H1 (cell line): ENCODE measurements around the gene TCHH. TPM values are rescaled to one million over a fixed set of nuclear protein-coding genes. Genes with fewer than 3 reads are reported as not detected.

Experiments
- CTCF ChIA-PET: fragments of 300-600 bp; sonication (Branson Sonifier 250); formaldehyde crosslinking; loops from one replicate; lab custom pipeline; 2021; ENCODE audit not compliant: partially characterized antibody; lab: Charles Lee
- POLR2A ChIA-PET: fragments of 300-600 bp; sonication (Branson Sonifier 250); formaldehyde crosslinking; loops from one replicate; lab custom pipeline; 2021; ENCODE audit warnings: inconsistent platforms; ENCODE audit not compliant: partially characterized antibody; lab: Charles Lee
- DNase-seq, 2 experiments: peaks; one replicate each; pipeline versions ENCODE4 v3.0.0 to v3.0.0-alpha.2; 2010 to 2022; ENCODE audit warnings: low spot score in 2 of 2, low read depth in 1 of 2, mixed read lengths in 1 of 2
- FAIRE-seq: peaks from 2 replicates; lab custom pipeline; 2011; peaks lifted over from hg19 to GRCh38; lab: Jason Lieb, UNC
- H2AFZ ChIP-seq: 2 replicates; pipeline ENCODE4 v1.8.1; 2012; ENCODE audit warnings: low read length, inconsistent platforms
- H2AK5ac ChIP-seq: 2 replicates; pipeline ENCODE4 v1.6.1; 2013; ENCODE audit warnings: low read depth, low read length
- H2BK120ac ChIP-seq: replicated peaks from 2 replicates; pipeline ENCODE3; 2013; ENCODE audit warnings: low read depth, low read length, inconsistent platforms
- H2BK12ac ChIP-seq: 2 replicates; pipeline ENCODE4 v1.6.1; 2013; ENCODE audit warnings: low read depth, low read length
- H2BK15ac ChIP-seq: 2 replicates; pipeline ENCODE4 v1.6.1; 2013; ENCODE audit warnings: low read length
- H2BK20ac ChIP-seq: 2 replicates; pipeline ENCODE4 v1.6.1; 2013; ENCODE audit warnings: low read length
- H2BK5ac ChIP-seq: 2 replicates; pipeline ENCODE4 v1.6.1; 2013; ENCODE audit warnings: low read depth, low read length
- H3K14ac ChIP-seq: 2 replicates; pipeline ENCODE4 v1.6.1; 2013; ENCODE audit warnings: inconsistent platforms; ENCODE audit not compliant: insufficient read length
- H3K18ac ChIP-seq: 2 replicates; pipeline ENCODE4 v1.6.1; 2013; ENCODE audit warnings: low read length; ENCODE audit errors: extremely low read depth
- H3K23ac ChIP-seq: 2 replicates; pipeline ENCODE4 v1.6.1; 2013; ENCODE audit warnings: inconsistent platforms; ENCODE audit not compliant: insufficient read length
- H3K23me2 ChIP-seq: 2 replicates; pipeline ENCODE4 v1.6.1; 2013; ENCODE audit warnings: low read depth, low read length
- H3K27ac ChIP-seq: 2 replicates; pipeline ENCODE4 v1.6.1; 2011; ENCODE audit warnings: low read depth, low read length, inconsistent platforms
- H3K27me3 ChIP-seq, 4 experiments: replicated peaks in 1 of 4; 1 replicate in 1 of 4; 2 replicates in 3 of 4; pipeline versions ENCODE4 v1.6.1 to v1.8.1; 2011 to 2013; ENCODE audit warnings: low read length in 3 of 4, mild to moderate bottlenecking in 3 of 4, inconsistent platforms in 2 of 4, mixed read lengths in 2 of 4, moderate library complexity in 1 of 4; ENCODE audit not compliant: control insufficient read depth in 3 of 4, insufficient read depth in 3 of 4; ENCODE audit errors: extremely low read depth in 1 of 4
- H3K36me3 ChIP-seq, 4 experiments: 2 replicates each; pipeline versions ENCODE4 v1.6.1 to v1.8.1; 2011 to 2013; ENCODE audit warnings: mild to moderate bottlenecking in 4 of 4, low read length in 3 of 4, moderate library complexity in 2 of 4, control low read depth in 1 of 4, inconsistent platforms in 1 of 4; ENCODE audit not compliant: insufficient read depth in 4 of 4, control insufficient read depth in 2 of 4
- H3K4ac ChIP-seq: replicated peaks from 2 replicates; pipeline ENCODE3; 2013; ENCODE audit warnings: low read length, low read depth, mixed read lengths, inconsistent platforms; ENCODE audit not compliant: insufficient read length
- H3K4me1 ChIP-seq, 4 experiments: replicated peaks in 1 of 4; 1 replicate in 1 of 4; 2 replicates in 3 of 4; pipeline versions ENCODE4 v1.6.1 to v1.8.1; 2011 to 2013; ENCODE audit warnings: low read length in 3 of 4, inconsistent platforms in 2 of 4, mixed read lengths in 1 of 4; ENCODE audit not compliant: insufficient read depth in 4 of 4, control insufficient read depth in 3 of 4
- H3K4me2 ChIP-seq, 2 experiments: 2 replicates each; pipeline versions ENCODE4 v1.6.1 to v1.8.1; 2011 to 2013; ENCODE audit warnings: low read depth in 2 of 2, low read length in 2 of 2, control low read depth in 1 of 2, inconsistent platforms in 1 of 2, mild to moderate bottlenecking in 1 of 2; ENCODE audit not compliant: insufficient read depth in 1 of 2
- H3K4me3 ChIP-seq, 4 experiments: fragments of 200-600, 300-600 bp in 1 of 4; sonication (generic), shearing (Covaris generic), sonication (Bioruptor Twin) in 1 of 4; 2 replicates each; pipeline versions ENCODE4 v1.5.1 to v1.8.1; 2011 to 2016; ENCODE audit warnings: low read length in 4 of 4, low read depth in 3 of 4, control low read depth in 2 of 4, inconsistent platforms in 2 of 4, mild to moderate bottlenecking in 2 of 4, mixed read lengths in 1 of 4, moderate library complexity in 1 of 4; ENCODE audit not compliant: insufficient read depth in 2 of 4; ENCODE audit errors: extremely low read depth in 1 of 4
- H3K56ac ChIP-seq: replicated peaks from 2 replicates; pipeline ENCODE3; 2013; ENCODE audit warnings: low read depth, mild to moderate bottlenecking, mixed read lengths, low read length, inconsistent platforms; ENCODE audit not compliant: insufficient read length
- H3K79me1 ChIP-seq: 2 replicates; pipeline ENCODE4 v1.6.1; 2013; ENCODE audit warnings: low read depth, low read length, control low read depth
- H3K79me2 ChIP-seq, 2 experiments: 2 replicates each; pipeline versions ENCODE4 v1.6.1 to v1.8.1; 2012 to 2013; ENCODE audit warnings: low read length in 2 of 2, mild to moderate bottlenecking in 2 of 2, inconsistent platforms in 1 of 2; ENCODE audit not compliant: insufficient read depth in 2 of 2, control insufficient read depth in 1 of 2
- H3K9ac ChIP-seq, 4 experiments: replicated peaks in 1 of 4; 1 replicate in 1 of 4; 2 replicates in 3 of 4; pipeline versions ENCODE4 v1.6.1 to v1.8.1; 2011 to 2013; ENCODE audit warnings: low read depth in 3 of 4, low read length in 3 of 4, control low read depth in 2 of 4, mild to moderate bottlenecking in 2 of 4, moderate library complexity in 2 of 4, inconsistent platforms in 1 of 4; ENCODE audit errors: extremely low read depth in 1 of 4
- H3K9me3 ChIP-seq, 2 experiments: 2 replicates each; pipeline versions ENCODE4 v1.6.1 to v1.8.1; 2012 to 2013; ENCODE audit warnings: mild to moderate bottlenecking in 2 of 2, moderate library complexity in 2 of 2, control low read depth in 1 of 2, inconsistent platforms in 1 of 2, low read depth in 1 of 2, low read length in 1 of 2, mixed read lengths in 1 of 2; ENCODE audit not compliant: insufficient read depth in 2 of 2
- H4K20me1 ChIP-seq, 2 experiments: replicated peaks in 1 of 2; 2 replicates each; pipeline versions ENCODE3 to v1.8.1; 2011 to 2013; ENCODE audit warnings: inconsistent platforms in 2 of 2, low read length in 2 of 2, mild to moderate bottlenecking in 1 of 2; ENCODE audit not compliant: insufficient read depth in 2 of 2, control insufficient read depth in 1 of 2
- H4K5ac ChIP-seq: 2 replicates; pipeline ENCODE4 v1.6.1; 2013; ENCODE audit warnings: low read length, low read depth, mixed read lengths, inconsistent platforms; ENCODE audit not compliant: insufficient read length
- H4K8ac ChIP-seq: 2 replicates; pipeline ENCODE4 v1.8.0; 2013; ENCODE audit warnings: mild to moderate bottlenecking, moderate library complexity, low read length, inconsistent platforms; ENCODE audit not compliant: insufficient read depth; ENCODE audit errors: extremely low read depth
- H4K91ac ChIP-seq: replicated peaks from 2 replicates; pipeline ENCODE3; 2013; ENCODE audit warnings: low read length, mixed read lengths, inconsistent platforms; ENCODE audit not compliant: insufficient read length
- ASH2L ChIP-seq: fragments of 200-600, 300-600 bp; sonication (generic); IDR thresholded peaks from one replicate; pipeline ENCODE4 v1.7.1; 2017; ENCODE audit warnings: low read length
- BCL11A ChIP-seq, 2 experiments: IDR thresholded peaks; one replicate each; pipeline ENCODE4 v1.6.1; 2011; ENCODE audit warnings: low read depth in 2 of 2, low read length in 2 of 2, mild to moderate bottlenecking in 2 of 2
- CTBP2 ChIP-seq: IDR thresholded peaks from 2 replicates; pipeline ENCODE4 v1.7.0; 2011; ENCODE audit warnings: borderline replicate concordance, mild to moderate bottlenecking, moderate library complexity, mixed read lengths, low read length; ENCODE audit not compliant: insufficient read depth, insufficient read length
- EGR1 ChIP-seq: IDR thresholded peaks from 2 replicates; pipeline ENCODE4 v1.6.1; 2011; ENCODE audit warnings: low read depth, low read length, borderline replicate concordance
- EP300 ChIP-seq, 2 experiments: IDR thresholded peaks; 1 replicate in 1 of 2; 2 replicates in 1 of 2; pipeline ENCODE4 v1.6.1; 2011 to 2012; ENCODE audit warnings: low read depth in 2 of 2, low read length in 2 of 2, mild to moderate bottlenecking in 2 of 2, borderline replicate concordance in 1 of 2, inconsistent platforms in 1 of 2, moderate library complexity in 1 of 2
- HDAC6 ChIP-seq: IDR thresholded peaks from one replicate; pipeline ENCODE4 v1.7.1; 2012; ENCODE audit warnings: low read depth, mild to moderate bottlenecking, inconsistent platforms, low read length, moderate library complexity
- MAFK ChIP-seq: IDR thresholded peaks from 2 replicates; pipeline ENCODE4 v1.6.1; 2012; ENCODE audit warnings: low read depth, mild to moderate bottlenecking, improper control_type of control experiment, low read length
- POLR2A ChIP-seq, 2 experiments: IDR thresholded peaks; 1 replicate in 1 of 2; 2 replicates in 1 of 2; pipeline ENCODE4 v1.6.1; 2011; ENCODE audit warnings: low read depth in 2 of 2, low read length in 2 of 2, mild to moderate bottlenecking in 2 of 2; ENCODE audit errors: control extremely low read depth in 1 of 2
- RXRA ChIP-seq: IDR thresholded peaks from 2 replicates; pipeline ENCODE4 v1.6.1; 2011; ENCODE audit warnings: low read depth, mild to moderate bottlenecking, low read length, moderate library complexity; ENCODE audit not compliant: insufficient read depth
- SAP30 ChIP-seq: fragments of 300-600 bp; sonication (generic); IDR thresholded peaks from 2 replicates; pipeline ENCODE4 v1.7.1; 2012; ENCODE audit warnings: low read length, moderate library complexity, mild to moderate bottlenecking, inconsistent platforms; ENCODE audit not compliant: insufficient read depth, insufficient replicate concordance
- TBP ChIP-seq: IDR thresholded peaks from 2 replicates; pipeline ENCODE4 v1.6.1; 2011; ENCODE audit warnings: low read depth, low read length, improper control_type of control experiment
- WGBS, 2 experiments: shearing (Covaris generic) in 1 of 2; methylation state at CpG; one replicate each; pipeline versions ENCODE4 v1.1.6 to v1.1.7; 2013 to 2015; ENCODE audit warnings: low lambda C conversion rate in 2 of 2, mixed read lengths in 2 of 2, inconsistent platforms in 1 of 2, low coverage in 1 of 2, missing lambda C conversion rate in 1 of 2; ENCODE audit not compliant: insufficient replicate concordance in 2 of 2, insufficient coverage in 1 of 2, insufficient read length in 1 of 2; ENCODE audit errors: extremely low coverage in 1 of 2, missing lambda C conversion rate in 1 of 2; 5-methylcytosine and 5-hydroxymethylcytosine counted together
- polyA plus RNA-seq, 7 experiments: library from polyadenylated mRNA; depleted of rRNA in 3 of 7; stranded (reverse) in 5 of 7; unstranded in 2 of 7; fragments of >200 nt in 5 of 7; fragments of 200-250 nt in 2 of 7; gene quantifications; 1 replicate in 5 of 7; 2 replicates in 1 of 7; 4 replicates in 1 of 7; pipeline versions ENCODE4 v1.2.1 to v1.2.3, GENCODE V29; 2011 to 2013; ENCODE audit warnings: missing spikeins in 2 of 7, mixed read lengths in 2 of 7
- total RNA-seq: library from RNA; stranded (reverse); fragmentation: NEBNext Ultra II Directional; extraction: Animal tissue kit (Norgen Biotek cat#: 25700); gene quantifications from 2 replicates; pipeline ENCODE4 v1.2.1, GENCODE V29; 2021

The TCHH gene
- total and polyA plus RNA-seq, 2 of the 8 experiments (the other 6 are each of a cell fraction or from before 2014, with no cell fraction given) = 0.02 to 0.07 TPM

DNA sequence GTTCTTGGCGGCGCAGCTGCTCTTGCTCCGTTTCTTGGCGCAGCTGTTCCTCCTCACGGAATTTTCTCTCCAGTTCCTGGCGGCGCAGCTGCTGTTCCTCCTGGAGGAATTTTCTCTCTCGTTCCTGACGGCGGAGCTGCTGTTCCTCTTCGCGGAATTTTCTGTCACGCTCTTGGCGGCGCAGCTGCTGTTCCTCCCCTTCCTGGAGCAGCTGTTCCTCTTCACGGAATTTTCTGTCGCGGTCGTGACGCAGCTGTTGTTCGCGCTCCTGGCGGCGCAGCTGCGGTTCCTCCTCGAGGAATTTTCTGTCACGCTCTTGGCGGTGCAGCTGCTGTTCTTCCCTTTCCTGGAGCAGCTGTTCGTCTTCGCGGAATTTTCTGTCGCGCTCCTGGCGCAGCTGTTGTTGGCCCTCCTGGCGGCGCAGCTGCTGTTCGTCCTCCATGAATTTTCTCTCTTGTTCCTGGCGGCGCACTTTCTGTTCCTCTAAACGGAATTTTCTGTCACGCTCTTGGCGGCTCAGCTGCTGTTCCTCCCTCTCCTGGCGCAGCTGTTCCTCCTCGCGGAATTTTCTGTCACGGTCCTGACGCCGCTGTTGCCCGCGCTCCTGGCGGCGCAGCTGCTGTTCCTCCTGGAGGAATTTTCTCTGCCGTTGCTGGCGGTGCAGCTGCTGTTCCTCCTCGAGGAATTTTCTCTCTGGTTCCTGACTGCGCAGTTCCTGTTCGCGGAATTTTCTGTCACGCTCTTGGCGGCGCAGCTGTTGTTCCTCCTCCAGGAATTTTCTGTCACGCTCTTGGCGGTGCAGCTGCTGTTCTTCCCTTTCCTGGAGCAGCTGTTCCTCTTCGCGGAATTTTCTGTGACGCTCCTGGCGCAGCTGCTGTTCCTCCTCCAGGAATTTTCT lies 7.0 kb downstream of the TCHH start:
- Histone ChIP-seq H2BK12ac (no peak overlapping the region), H2AFZ (peak overlapping the region; percentile 10; the same call in 1 of the 2 replicates), H3K36me3 (peaks cover 0 to 2% (median 0%) of the 10 kb centered on the region in 4 experiments; a peak in 1 of 8 replicates), H3K9me3 (peaks cover 0 to 52% of the 10 kb centered on the region in 2 experiments; a peak in 1 of 4 replicates), H2BK15ac (no peak overlapping the region), H4K20me1 (peaks cover 0 to 1% of the 10 kb centered on the region in 2 experiments), H3K56ac (no peak overlapping the region), H2BK5ac (no peak overlapping the region), H3K27ac (no peak overlapping the region), H3K79me2 (no peaks in the 10 kb centered on the region), H3K4me1 (peaks cover 0 to 11% (median 4%) of the 10 kb centered on the region in 4 experiments; a peak in 5 of 7 replicates), H2BK120ac (no peak overlapping the region), H2BK20ac (no peak overlapping the region), H3K4me2 (peak overlapping the region; percentile 42 to 51; a peak in 3 of 4 replicates), H3K9ac (no peak overlapping the region), H3K79me1 (no peaks in the 10 kb centered on the region), H3K23me2 (peaks cover 25% of the 10 kb centered on the region; the same call in 1 of the 2 replicates), H3K4me3 (peak overlapping the region in 3 of 4 experiments; percentile 5 to 29 (median 25); a peak in 4 of 8 replicates), H3K27me3 (peaks cover 54 to 71% (median 67%) of the 10 kb centered on the region in 4 experiments), H3K4ac (no peak overlapping the region), H4K91ac (no peak overlapping the region), H4K5ac (no peak overlapping the region), H3K18ac (no peak overlapping the region), H4K8ac (no peak overlapping the region), H3K23ac (no peak overlapping the region), H3K14ac (no peak overlapping the region), H2AK5ac (no peak overlapping the region)
- peak in 1 of 2 experiments; percentile 54 for DNase-seq
- FAIRE-seq = no peak
- 72% methylated on average over 38 of the region's 67 CpGs; no CpG with 5 or more reads in 1 of the 2 experiments for WGBS, 2 experiments
- ChIA-PET POLR2A (interaction anchor here (0.7 kb wide), 1 partner anchor 362 kb away, joined by 3 read pairs; no protein-coding TSS in a partner anchor), CTCF (interaction anchor here (0.9 to 1.1 kb wide), 3 partner anchors 104 to 350 kb away, joined by 3 to 4 read pairs (median 3); no protein-coding TSS in a partner anchor)
- TF ChIP-seq SAP30 = no peak
- TF ChIP-seq BCL11A (IDR thresholded peaks at IDR 0.05; ENCODE audit: low read depth in 2 of 2, low read length in 2 of 2) = no peak
- TF ChIP-seq HDAC6 = no peak
- TF ChIP-seq EGR1 = no peak
- no peak for TF ChIP-seq MAFK
- TF ChIP-seq CTBP2 = no peak
- no peak for TF ChIP-seq TBP
- TF ChIP-seq POLR2A (IDR thresholded peaks at IDR 0.05; ENCODE audit: control extremely low read depth in 1 of 2, low read depth in 2 of 2, low read length in 2 of 2) = no peak
- TF ChIP-seq EP300 (IDR thresholded peaks at IDR 0.05; ENCODE audit: borderline replicate concordance in 1 of 2, low read depth in 2 of 2, low read length in 2 of 2) = no peak
- peak; percentile 56 for TF ChIP-seq ASH2L
- no peak for TF ChIP-seq RXRA
